OCI-LY3 (cell line): ENCODE data around the gene MRGPRX3.
A peak's percentile ranks its signal among the peaks of the same experiment; 100 is the strongest.

ENCODE experiments used
- H2AFZ ChIP-seq: fragments of 200-600, 300-600 bp; shearing (Covaris generic); 2 replicates; pipeline ENCODE4 v1.6.0; 2014; ENCODE audit warnings: antibody characterized with exemption, low read depth, low read length
- H3K27ac ChIP-seq: fragments of 200-600, 300-600 bp; sonication (generic); 2 replicates; pipeline ENCODE4 v1.5.1; 2014; ENCODE audit warnings: mild to moderate bottlenecking, low read length, moderate library complexity, mixed read lengths
- H3K27me3 ChIP-seq: fragments of 200-600, 300-600 bp; sonication (generic); 2 replicates; pipeline ENCODE4 v1.6.1; 2014; ENCODE audit warnings: low read depth, low read length, mixed read lengths
- H3K36me3 ChIP-seq: fragments of 200-600, 300-600 bp; sonication (generic); replicated peaks from 2 replicates; pipeline ENCODE3; 2014; ENCODE audit warnings: low read depth, low read length, mixed read lengths
- H3K4me1 ChIP-seq: fragments of 300-600, 200-600 bp; sonication (generic); 2 replicates; pipeline ENCODE4 v1.6.1; 2014; ENCODE audit warnings: low read length, mixed read lengths
- H3K4me2 ChIP-seq: fragments of 200-600, 300-600 bp; sonication (generic); 2 replicates; pipeline ENCODE4 v1.6.1; 2014; ENCODE audit warnings: low read length, mixed read lengths
- H3K4me3 ChIP-seq: fragments of 300-600, 200-600 bp; sonication (generic); 2 replicates; pipeline ENCODE4 v1.5.1; 2014; ENCODE audit warnings: antibody characterized with exemption, mild to moderate bottlenecking, low read length, moderate library complexity
- H3K79me2 ChIP-seq: fragments of 300-600, 200-600 bp; shearing (Covaris generic); 2 replicates; pipeline ENCODE4 v1.6.1; 2014; ENCODE audit warnings: mild to moderate bottlenecking, low read length, mixed read lengths
- H3K9ac ChIP-seq: fragments of 300-600, 200-600 bp; shearing (Covaris generic); 2 replicates; pipeline ENCODE4 v1.6.0; 2014; ENCODE audit warnings: mild to moderate bottlenecking, low read length, moderate library complexity
- H3K9me3 ChIP-seq: fragments of 200-600, 300-600 bp; shearing (Covaris generic); 2 replicates; pipeline ENCODE4 v1.6.1; 2014; ENCODE audit warnings: low read length, mixed read lengths; ENCODE audit not compliant: insufficient read depth
- H4K20me1 ChIP-seq: fragments of 200-600, 300-600 bp; sonication (generic); 2 replicates; pipeline ENCODE4 v1.6.1; 2016; ENCODE audit warnings: low read length, mixed read lengths; ENCODE audit not compliant: insufficient read depth
- CTCF ChIP-seq: fragments of 200-600, 300-600 bp; sonication (generic); IDR thresholded peaks from 2 replicates; pipeline ENCODE4 v1.5.1; 2014; ENCODE audit warnings: antibody characterized with exemption, low read length, low read depth
- EZH2phosphoT487 ChIP-seq: fragments of 200-600 bp; shearing (Covaris generic); IDR thresholded peaks from 2 replicates; pipeline ENCODE4 v1.6.1; 2018; ENCODE audit warnings: antibody characterized with exemption, mixed run types, low read depth

The MRGPRX3 gene

GRCh38 chr11:18093959-18094358 lies 38.4 kb upstream of the MRGPRX3 start:
- no peaks in the 10 kb centered on the region for H3K9me3 ChIP-seq
- TF ChIP-seq CTCF: no peak
- H2AFZ ChIP-seq: no peak overlapping the region
- no peak overlapping the region for H3K27ac ChIP-seq
- peaks cover 39% of the 10 kb centered on the region for H3K36me3 ChIP-seq
- no peak overlapping the region for H3K9ac ChIP-seq
- H4K20me1 ChIP-seq: no peaks in the 10 kb centered on the region
- no peaks in the 10 kb centered on the region for H3K27me3 ChIP-seq
- peaks cover 17% of the 10 kb centered on the region for H3K79me2 ChIP-seq
- H3K4me2 ChIP-seq: no peak overlapping the region
- no peak overlapping the region for H3K4me3 ChIP-seq
- no peaks in the 10 kb centered on the region for H3K4me1 ChIP-seq

GRCh38 chr11:18100926-18101656 lies 31.3 kb upstream of the MRGPRX3 start:
- TF ChIP-seq CTCF: no peak
- no peak for TF ChIP-seq EZH2phosphoT487
- Histone ChIP-seq H3K4me3 (no peak overlapping the region), H3K9ac (no peak overlapping the region), H3K79me2 (peaks cover 68% of the 10 kb centered on the region), H3K9me3 (no peaks in the 10 kb centered on the region), H3K4me1 (peaks cover 22% of the 10 kb centered on the region), H3K4me2 (peak overlapping the region; percentile 16; the same call in 1 of the 2 replicates), H3K36me3 (peaks cover 30% of the 10 kb centered on the region), H3K27me3 (no peaks in the 10 kb centered on the region), H3K27ac (peak overlapping the region; percentile 15), H2AFZ (no peak overlapping the region), H4K20me1 (no peaks in the 10 kb centered on the region)

GRCh38 chr11:18105086-18105801 lies 27.1 kb upstream of the MRGPRX3 start:
- Histone ChIP-seq H3K4me2 (peak overlapping the region; percentile 60), H3K27ac (peak overlapping the region; percentile 21; the same call in 1 of the 2 replicates), H3K79me2 (peaks cover 41% of the 10 kb centered on the region)

More at GRCh38 chr11:18105086-18105801, 27.1 kb upstream of the MRGPRX3 start:
- no peaks in the 10 kb centered on the region for H3K9me3 ChIP-seq
- H3K36me3 ChIP-seq: peaks cover 26% of the 10 kb centered on the region
- no peak for TF ChIP-seq CTCF
- no peak for TF ChIP-seq EZH2phosphoT487
- peak overlapping the region; percentile 95 for H2AFZ ChIP-seq
- H3K9ac ChIP-seq: peak overlapping the region; percentile 89
- H3K4me3 ChIP-seq: peak overlapping the region; percentile 93
- H3K4me1 ChIP-seq: peaks cover 26% of the 10 kb centered on the region
- no peaks in the 10 kb centered on the region for H3K27me3 ChIP-seq
- no peaks in the 10 kb centered on the region for H4K20me1 ChIP-seq
